Heart left ventricle (tissue), 13 donors: ENCODE data around the gene MALRD1.

Experiments
- POLR2A ChIP-seq, 2 donors: fragments of 450-650 bp; IDR thresholded peaks; one replicate each; pipeline ENCODE4 v1.6.1; 2017; ENCODE audit warnings: antibody characterized with exemption in 2 of 2, mild to moderate bottlenecking in 2 of 2, moderate library complexity in 2 of 2
- TF ChIP-seq, protein P1 (sequence below), 12 donors: fragments of 200-600 bp; sonication (generic) in 4 of 12; IDR thresholded peaks; one replicate each; pipeline versions ENCODE4 v1.5.0 to v1.8.0; 2018 to 2022; ENCODE audit warnings: antibody characterized with exemption in 12 of 12, mild to moderate bottlenecking in 5 of 12
- donor health status: ischemic (EF 13 %, LVEDD 7.1; RV severe dilation, severe dysfunction).
- donor health status: DM: no; HTN: yes; CAD: no.
- donor health status: DM: no; HTN: no; CAD: no.
- donor health status: ischemic (EF 25% LVEDD 6.9; RV normal size, moderate dysfunction).
- donor health status: ischemic (EF 25% LVEDD 5.7; RV mildly dilated, moderate dysfunction).
- donor health status: ischemic (EF 35%, LVEDD 5.7; RV mildly dilated, moderate dysfunction).
- donor health status: nonischemic (EF 11% LVEDD 7.7; RV severe dilation, severe dysfunction).
- donor health status: DM: yes; HTN: yes; CAD: no.
- donor health status: PGD.
- donor health status: ischemic (EF 29% LVEDD 5.4; RV normal size, mild dysfunction).
- donor health status: nonischemic (EF 23%, LVEDD 6.1; RV moderate dilation, normal function).

- TF ChIP-seq, protein P1, sequence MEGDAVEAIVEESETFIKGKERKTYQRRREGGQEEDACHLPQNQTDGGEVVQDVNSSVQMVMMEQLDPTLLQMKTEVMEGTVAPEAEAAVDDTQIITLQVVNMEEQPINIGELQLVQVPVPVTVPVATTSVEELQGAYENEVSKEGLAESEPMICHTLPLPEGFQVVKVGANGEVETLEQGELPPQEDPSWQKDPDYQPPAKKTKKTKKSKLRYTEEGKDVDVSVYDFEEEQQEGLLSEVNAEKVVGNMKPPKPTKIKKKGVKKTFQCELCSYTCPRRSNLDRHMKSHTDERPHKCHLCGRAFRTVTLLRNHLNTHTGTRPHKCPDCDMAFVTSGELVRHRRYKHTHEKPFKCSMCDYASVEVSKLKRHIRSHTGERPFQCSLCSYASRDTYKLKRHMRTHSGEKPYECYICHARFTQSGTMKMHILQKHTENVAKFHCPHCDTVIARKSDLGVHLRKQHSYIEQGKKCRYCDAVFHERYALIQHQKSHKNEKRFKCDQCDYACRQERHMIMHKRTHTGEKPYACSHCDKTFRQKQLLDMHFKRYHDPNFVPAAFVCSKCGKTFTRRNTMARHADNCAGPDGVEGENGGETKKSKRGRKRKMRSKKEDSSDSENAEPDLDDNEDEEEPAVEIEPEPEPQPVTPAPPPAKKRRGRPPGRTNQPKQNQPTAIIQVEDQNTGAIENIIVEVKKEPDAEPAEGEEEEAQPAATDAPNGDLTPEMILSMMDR (IDR thresholded peaks at IDR 0.05): no peak
- TF ChIP-seq POLR2A (IDR thresholded peaks at IDR 0.05): no peak
These were observed 450.0 kb downstream of the MALRD1 start for GRCh38 chr10:19498393-19499290.
